Nephron (organoid): ENCODE results near the gene CACNA2D3.

Source experiments
- H3K27ac Mint-ChIP-seq, 3 experiments: 2 replicates each; pipeline ENCODE4 v1.8.0; 2020; ENCODE audit warnings: mixed read lengths in 3 of 3, mild to moderate bottlenecking in 2 of 3, moderate library complexity in 1 of 3
- H3K27me3 Mint-ChIP-seq: 2 replicates; pipeline ENCODE4 v1.8.0; 2021; ENCODE audit warnings: low read depth, mild to moderate bottlenecking, moderate library complexity, mixed read lengths
- H3K36me3 Mint-ChIP-seq: 2 replicates; pipeline ENCODE4 v1.8.0; 2020; ENCODE audit warnings: low read depth, mixed read lengths
- H3K4me1 Mint-ChIP-seq: 2 replicates; pipeline ENCODE4 v1.8.0; 2020; ENCODE audit warnings: mixed read lengths
- H3K4me3 Mint-ChIP-seq, 3 experiments: 2 replicates each; pipeline ENCODE4 v1.8.0; 2020; ENCODE audit warnings: mild to moderate bottlenecking in 3 of 3, mixed read lengths in 3 of 3, moderate library complexity in 2 of 3
- H3K9me3 Mint-ChIP-seq: 2 replicates; pipeline ENCODE4 v1.8.0; 2020; ENCODE audit warnings: mixed read lengths
- TF ChIP-seq, protein P1 (sequence below), 3 experiments: fragments of 200-600 bp; sonication (generic); IDR thresholded peaks; one replicate each; pipeline ENCODE4 v1.5.0; 2021; ENCODE audit warnings: antibody characterized with exemption in 3 of 3; ENCODE audit not compliant: unreplicated experiment in 3 of 3

CACNA2D3 gene

GRCh38 chr3:55017876-55018275 is 895.5 kb downstream of the CACNA2D3 start:
- TF ChIP-seq, protein P1, sequence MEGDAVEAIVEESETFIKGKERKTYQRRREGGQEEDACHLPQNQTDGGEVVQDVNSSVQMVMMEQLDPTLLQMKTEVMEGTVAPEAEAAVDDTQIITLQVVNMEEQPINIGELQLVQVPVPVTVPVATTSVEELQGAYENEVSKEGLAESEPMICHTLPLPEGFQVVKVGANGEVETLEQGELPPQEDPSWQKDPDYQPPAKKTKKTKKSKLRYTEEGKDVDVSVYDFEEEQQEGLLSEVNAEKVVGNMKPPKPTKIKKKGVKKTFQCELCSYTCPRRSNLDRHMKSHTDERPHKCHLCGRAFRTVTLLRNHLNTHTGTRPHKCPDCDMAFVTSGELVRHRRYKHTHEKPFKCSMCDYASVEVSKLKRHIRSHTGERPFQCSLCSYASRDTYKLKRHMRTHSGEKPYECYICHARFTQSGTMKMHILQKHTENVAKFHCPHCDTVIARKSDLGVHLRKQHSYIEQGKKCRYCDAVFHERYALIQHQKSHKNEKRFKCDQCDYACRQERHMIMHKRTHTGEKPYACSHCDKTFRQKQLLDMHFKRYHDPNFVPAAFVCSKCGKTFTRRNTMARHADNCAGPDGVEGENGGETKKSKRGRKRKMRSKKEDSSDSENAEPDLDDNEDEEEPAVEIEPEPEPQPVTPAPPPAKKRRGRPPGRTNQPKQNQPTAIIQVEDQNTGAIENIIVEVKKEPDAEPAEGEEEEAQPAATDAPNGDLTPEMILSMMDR (IDR thresholded peaks at IDR 0.05; ENCODE audit: unreplicated experiment in 3 of 3): no peak
- Mint-ChIP-seq H3K4me3 (no peak overlapping the region), H3K4me1 (no peaks in the 10 kb centered on the region), H3K36me3 (no peaks in the 10 kb centered on the region), H3K27me3 (no peaks in the 10 kb centered on the region), H3K27ac (no peak overlapping the region), H3K9me3 (no peaks in the 10 kb centered on the region)

GRCh38 chr3:55030938-55031337 is 908.6 kb downstream of the CACNA2D3 start:
- TF ChIP-seq, protein P1 (IDR thresholded peaks at IDR 0.05; ENCODE audit: unreplicated experiment in 3 of 3): no peak
- Mint-ChIP-seq H3K27me3 (no peaks in the 10 kb centered on the region), H3K9me3 (peaks cover 2% of the 10 kb centered on the region), H3K36me3 (no peaks in the 10 kb centered on the region), H3K4me3 (no peak overlapping the region), H3K4me1 (peaks cover 5% of the 10 kb centered on the region), H3K27ac (no peak overlapping the region)

DNA sequence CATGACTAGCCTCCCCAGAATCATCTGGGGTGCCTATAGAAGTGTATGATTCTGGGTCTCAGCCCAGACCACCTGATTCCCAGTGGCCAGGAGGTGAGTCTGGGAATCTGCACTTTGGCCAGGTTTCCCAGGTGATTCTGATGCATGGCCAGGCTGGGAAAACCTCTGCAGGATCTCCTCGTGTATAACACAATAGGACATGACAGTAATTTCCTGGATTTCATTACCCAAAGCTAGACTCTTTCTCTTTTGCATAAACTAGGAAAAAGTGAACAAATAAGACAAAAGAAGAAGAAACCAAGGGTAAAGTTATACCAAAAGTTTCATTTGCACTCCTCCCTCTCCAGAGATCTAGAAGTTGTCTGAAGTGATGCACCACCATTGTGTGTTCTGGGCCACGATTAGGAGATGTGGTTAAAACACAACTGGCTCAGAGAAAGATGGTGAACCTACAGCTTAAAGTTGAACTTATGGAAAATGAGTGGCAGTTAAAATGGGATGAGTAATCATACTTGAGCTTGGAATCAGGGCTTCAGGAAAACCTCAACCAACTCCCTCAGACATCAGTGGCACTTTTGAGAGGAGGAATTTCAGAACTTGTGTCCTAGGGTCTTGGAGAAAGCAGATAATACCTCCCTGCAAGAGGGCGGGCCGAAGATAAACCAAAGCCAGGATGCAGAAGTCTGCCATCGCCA is 914.7 kb downstream of the CACNA2D3 start:
- Mint-ChIP-seq H3K9me3 (no peaks in the 10 kb centered on the region), H3K27me3 (no peaks in the 10 kb centered on the region), H3K27ac (no peak overlapping the region), H3K36me3 (no peaks in the 10 kb centered on the region), H3K4me1 (no peaks in the 10 kb centered on the region), H3K4me3 (no peak overlapping the region)
- TF ChIP-seq, protein P1 (IDR thresholded peaks at IDR 0.05; ENCODE audit: unreplicated experiment in 3 of 3): no peak

- Mint-ChIP-seq H3K9me3 (peaks cover 2% of the 10 kb centered on the region), H3K36me3 (no peaks in the 10 kb centered on the region), H3K27me3 (no peaks in the 10 kb centered on the region), H3K4me1 (no peaks in the 10 kb centered on the region), H3K27ac (no peak overlapping the region), H3K4me3 (no peak overlapping the region)
- TF ChIP-seq, protein P1 (IDR thresholded peaks at IDR 0.05; ENCODE audit: unreplicated experiment in 3 of 3): peak in 2 of 3 experiments; percentile 17 to 26
Observed at GRCh38 chr3:55042591-55042990, 920.2 kb downstream of the CACNA2D3 start.

DNA sequence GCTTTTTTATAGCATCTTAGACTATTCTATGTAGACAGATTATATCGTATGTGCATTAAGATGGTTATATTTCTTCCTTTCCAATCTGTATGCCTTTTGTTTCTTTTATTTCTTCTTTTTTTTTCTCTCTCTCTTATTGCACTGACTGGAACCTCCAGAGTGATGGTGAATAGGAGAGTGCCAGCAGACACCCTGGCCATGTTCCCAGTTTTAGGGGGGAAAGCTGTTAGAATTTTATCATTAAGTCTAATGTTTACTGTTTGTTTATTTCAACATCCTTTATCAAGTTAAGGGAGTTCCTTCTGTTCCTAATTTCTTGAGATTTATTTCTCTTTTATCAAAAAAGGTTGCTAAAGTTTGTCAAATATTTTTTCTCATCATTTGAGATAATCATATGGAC is 922.1 kb downstream of the CACNA2D3 start:
- no peaks in the 10 kb centered on the region for H3K36me3 Mint-ChIP-seq
- no peaks in the 10 kb centered on the region for H3K27me3 Mint-ChIP-seq
- H3K9me3 Mint-ChIP-seq: peaks cover 5% of the 10 kb centered on the region
- TF ChIP-seq, protein P1 (IDR thresholded peaks at IDR 0.05; ENCODE audit: unreplicated experiment in 3 of 3): no peak
- no peaks in the 10 kb centered on the region for H3K4me1 Mint-ChIP-seq
- H3K4me3 Mint-ChIP-seq: no peak overlapping the region
- H3K27ac Mint-ChIP-seq: no peak overlapping the region

GRCh38 chr3:55059027-55059629 is 936.8 kb downstream of the CACNA2D3 start:
- H3K36me3 Mint-ChIP-seq: peaks cover 8% of the 10 kb centered on the region
- peaks cover 16% of the 10 kb centered on the region for H3K9me3 Mint-ChIP-seq
- peaks cover 4% of the 10 kb centered on the region for H3K27me3 Mint-ChIP-seq
- no peak overlapping the region for H3K27ac Mint-ChIP-seq
- no peak overlapping the region for H3K4me3 Mint-ChIP-seq
- TF ChIP-seq, protein P1 (IDR thresholded peaks at IDR 0.05; ENCODE audit: unreplicated experiment in 3 of 3): no peak
- H3K4me1 Mint-ChIP-seq: peaks cover 11% of the 10 kb centered on the region
